Measurements from ENCODE around the gene NFIL3.

- TF ChIP-seq POLR2A (IDR thresholded peaks at IDR 0.05): no peak
- no peak for TF ChIP-seq CTCF (IDR thresholded peaks at IDR 0.05)
- no peak for TF ChIP-seq POLR2AphosphoS5 (IDR thresholded peaks at IDR 0.05)
Observed at GRCh38 chr9:91405343-91406077, 18.1 kb downstream of the NFIL3 start.
